K562 (cell line): ENCODE measurements around the gene SEMA6C. TPM values are rescaled to one million over a fixed set of nuclear protein-coding genes. Genes with fewer than 3 reads are reported as not detected.

Experiments
- ATAC-seq: fragments of 200-7000 bp; cut with Tn5 transposase; 3 replicates; pipeline ENCODE4 v1.9.1; 2020; ENCODE audit warnings: moderate library complexity
- BruUV-seq: library from RNA; stranded (reverse); fragments of 400-500 nt; replicated peaks from 2 replicates; lab custom pipeline; 2021; lab: Mats Ljungman, UMichigan
- CTCF ChIA-PET: fragments of 300-600 bp; formaldehyde crosslinking; extraction: SDS; loops from one replicate; lab custom pipeline; 2021; ENCODE audit warnings: low intra/inter-chr PET ratio; lab: Yijun Ruan, JAX
- POLR2A ChIA-PET: fragments of 300-600, 350-650 bp; sonication (Branson Sonifier 250); formaldehyde crosslinking; extraction: SDS; loops from one replicate; lab custom pipeline; 2021; ENCODE audit warnings: antibody characterized with exemption, inconsistent platforms; lab: Yijun Ruan, JAX
- DNase-seq, 4 experiments: peaks; one replicate each; pipeline versions ENCODE4 v3.0.0 to v3.0.0-alpha.2; 2011 to 2018; ENCODE audit warnings: low spot score in 3 of 4, mixed read lengths in 3 of 4; ENCODE audit errors: extremely low read depth in 1 of 4
- FAIRE-seq: peaks from 2 replicates; lab custom pipeline; 2011; peaks lifted over from hg19 to GRCh38; lab: Jason Lieb, UNC
- H2AFZ ChIP-seq: 2 replicates; pipeline ENCODE4 v1.6.0; 2011; ENCODE audit warnings: low read depth, low read length, control low read depth, inconsistent platforms
- H3K27ac ChIP-seq: fragments of 200-600 bp; 3 replicates; pipeline ENCODE4 v1.8.0; 2011; ENCODE audit warnings: low read depth, mild to moderate bottlenecking, control low read depth, inconsistent platforms, low read length, moderate library complexity, mixed read lengths; ENCODE audit errors: extremely low read depth
- H3K27me3 ChIP-seq, 2 experiments: fragments of 300-600 bp in 1 of 2; 2 replicates in 1 of 2; 3 replicates in 1 of 2; pipeline versions ENCODE4 v1.6.0 to v1.8.0; 2011; ENCODE audit warnings: inconsistent platforms in 2 of 2, low read length in 2 of 2, mild to moderate bottlenecking in 1 of 2, mixed read lengths in 1 of 2, moderate library complexity in 1 of 2; ENCODE audit not compliant: control insufficient read depth in 2 of 2, insufficient read depth in 2 of 2
- H3K36me3 ChIP-seq: fragments of 300-600 bp; 3 replicates; pipeline ENCODE4 v1.8.0; 2011; ENCODE audit warnings: mild to moderate bottlenecking, low read length, inconsistent platforms; ENCODE audit not compliant: control insufficient read depth, insufficient read depth
- H3K4me1 ChIP-seq, 2 experiments: fragments of 200-600 bp in 1 of 2; replicated peaks in 1 of 2; 2 replicates in 1 of 2; 3 replicates in 1 of 2; pipeline versions ENCODE4 v1.5.1 to v1.8.0; 2011; ENCODE audit warnings: inconsistent platforms in 2 of 2, low read length in 2 of 2, mild to moderate bottlenecking in 1 of 2, mixed read lengths in 1 of 2, moderate library complexity in 1 of 2; ENCODE audit not compliant: control insufficient read depth in 2 of 2, insufficient read depth in 2 of 2
- H3K4me2 ChIP-seq: 2 replicates; pipeline ENCODE4 v1.6.1; 2011; ENCODE audit warnings: low read length, control low read depth, inconsistent platforms, mixed read lengths; ENCODE audit not compliant: insufficient read depth
- H3K4me3 ChIP-seq: fragments of 200-600 bp; sonication (generic), shearing (Covaris generic); 2 replicates; pipeline ENCODE4 v1.5.1; 2016; ENCODE audit warnings: control low read depth, inconsistent platforms
- H3K79me2 ChIP-seq: fragments of 200-600 bp; 3 replicates; pipeline ENCODE4 v1.8.0; 2011; ENCODE audit warnings: low read length, inconsistent platforms; ENCODE audit not compliant: control insufficient read depth, insufficient read depth
- H3K9ac ChIP-seq, 2 experiments: 2 replicates each; pipeline versions ENCODE4 v1.6.0 to v1.6.1; 2011; ENCODE audit warnings: low read depth in 2 of 2, low read length in 2 of 2, control low read depth in 1 of 2, inconsistent platforms in 1 of 2, mild to moderate bottlenecking in 1 of 2, mixed read lengths in 1 of 2; ENCODE audit not compliant: insufficient read depth in 1 of 2
- H3K9me1 ChIP-seq: one replicate; pipeline ENCODE4 v1.6.0; 2011; ENCODE audit warnings: inconsistent platforms, mild to moderate bottlenecking, low read length, moderate library complexity; ENCODE audit not compliant: control insufficient read depth, insufficient read depth
- H3K9me3 ChIP-seq: replicated peaks from 2 replicates; pipeline ENCODE4 v1.5.1; 2011; ENCODE audit warnings: low read depth, low read length, inconsistent platforms; ENCODE audit not compliant: control insufficient read depth, insufficient read depth
- H4K20me1 ChIP-seq: replicated peaks from 2 replicates; pipeline ENCODE4 v1.6.1; 2011; ENCODE audit warnings: low read length, inconsistent platforms, mixed read lengths; ENCODE audit not compliant: control insufficient read depth, insufficient read depth
- COPS2 ChIP-seq: fragments of 450-650 bp; conservative IDR thresholded peaks from 2 replicates; pipeline ENCODE4 v1.6.1; 2016; ENCODE audit warnings: mild to moderate bottlenecking, moderate library complexity
- CUX1 ChIP-seq: fragments of 200-800 bp; sonication (Bioruptor generic); IDR thresholded peaks from 2 replicates; pipeline ENCODE4 v1.6.1; 2016; ENCODE audit warnings: missing genetic modification characterization, missing compliant biosample characterization
- EZH2 ChIP-seq: IDR thresholded peaks from 2 replicates; pipeline ENCODE4 v1.6.1; 2012; ENCODE audit warnings: low read depth, mild to moderate bottlenecking, inconsistent platforms, low read length, borderline replicate concordance
- HDAC2 ChIP-seq: fragments of 450-650 bp; IDR thresholded peaks from 2 replicates; pipeline ENCODE4 v1.6.1; 2016; ENCODE audit warnings: mild to moderate bottlenecking
- HNRNPK ChIP-seq: fragments of 200-400 bp; formaldehyde crosslinking; IDR thresholded peaks from one replicate; pipeline ENCODE4 v1.6.1; 2018; ENCODE audit warnings: mild to moderate bottlenecking, low read depth, low read length; ENCODE audit not compliant: poor library complexity, severe bottlenecking
- KLF13 ChIP-seq: fragments of 450-650 bp; IDR thresholded peaks from 2 replicates; pipeline ENCODE4 v1.6.1; 2016; ENCODE audit warnings: missing genetic modification characterization, low read depth, mild to moderate bottlenecking, missing compliant biosample characterization, moderate library complexity, borderline replicate concordance
- MBD1 ChIP-seq: fragments of 250-450 bp; sonication (Bioruptor Pico); IDR thresholded peaks from 2 replicates; pipeline ENCODE4 v1.8.0; 2022; ENCODE audit warnings: inconsistent platforms
- SMARCE1 ChIP-seq: fragments of 450-650 bp; IDR thresholded peaks from 2 replicates; pipeline ENCODE4 v1.7.1; 2016; ENCODE audit warnings: mild to moderate bottlenecking
- TAF15 ChIP-seq: fragments of 200-400 bp; formaldehyde crosslinking; IDR thresholded peaks from 2 replicates; pipeline ENCODE4 v1.6.1; 2017; ENCODE audit warnings: mild to moderate bottlenecking, low read depth, low read length, moderate library complexity
- TARDBP ChIP-seq: fragments of 450-650 bp; IDR thresholded peaks from 2 replicates; pipeline ENCODE4 v1.6.1; 2016
- ZNF511 ChIP-seq: sonication (generic); formaldehyde crosslinking; IDR thresholded peaks from 2 replicates; pipeline ENCODE4 v1.8.0; 2022; ENCODE audit warnings: mild to moderate bottlenecking, missing genetic modification reagents
- ZNF778 ChIP-seq: fragments of 450-650 bp; formaldehyde crosslinking; IDR thresholded peaks from 2 replicates; pipeline ENCODE4 v1.4.0; 2020; ENCODE audit warnings: mild to moderate bottlenecking, moderate library complexity
- WGBS: fragments of 100-300 bp; shearing (Covaris generic); methylation state at CpG from one replicate; pipeline ENCODE4 v1.1.6; 2016; ENCODE audit warnings: low coverage, mixed read lengths; ENCODE audit not compliant: insufficient coverage; ENCODE audit errors: missing lambda C conversion rate; 5-methylcytosine and 5-hydroxymethylcytosine counted together
- in situ Hi-C: fragments of 300-500 bp; cut with MboI; formaldehyde crosslinking; loops from 4 replicates; pipeline ENCODE4 v1.15.0; 2018; ENCODE audit warnings: inconsistent platforms, mixed read lengths
- intact Hi-C: fragments of 100-400 bp; cut with micrococcal nuclease; formaldehyde crosslinking; loops from 2 replicates; pipeline ENCODE4 v1.14.2; 2022
- polyA plus RNA-seq, 8 experiments: library from polyadenylated mRNA; depleted of rRNA in 4 of 8; stranded (reverse) in 5 of 8; unstranded in 3 of 8; fragments of >200 nt; fragmentation: Nextera tagmentation in 2 of 8; fragmentation: Illumina TruSeq in 1 of 8; extraction: Ambion mirVana in 2 of 8; extraction: Trizol in 1 of 8; gene quantifications; 2 replicates each; pipeline versions ENCODE4 v1.2.1 to v1.2.3, GENCODE V29; 2011 to 2014; ENCODE audit warnings: inconsistent platforms in 1 of 8, missing spikeins in 1 of 8
- total RNA-seq, 7 experiments: library from RNA; depleted of rRNA in 6 of 7; stranded (reverse); fragments of >200 nt in 6 of 7; fragmentation: Illumina TruSeq in 2 of 7; extraction: Trizol in 2 of 7; gene quantifications; 2 replicates each; pipeline versions ENCODE4 v1.2.1 to v1.2.3, GENCODE V29; 2011 to 2021; ENCODE audit warnings: low replicate concordance in 1 of 7
- TF ChIP-seq, protein P1 (sequence below): fragments of 250-450 bp; sonication (Bioruptor Pico); IDR thresholded peaks from 2 replicates; pipeline ENCODE4 v1.9.0; 2021; ENCODE audit warnings: mild to moderate bottlenecking

Gene SEMA6C
- total and polyA plus RNA-seq, 9 of the 15 experiments (the other 6 are each of a cell fraction or from before 2014, with no cell fraction given), result 0.03 to 4.6 (median 0.95) TPM

- peaks cover 20 to 46% of the 10 kb centered on the region in 2 experiments; a peak in 4 of 5 replicates for H3K4me1 ChIP-seq
- FAIRE-seq, result no peak
- H3K9me3 ChIP-seq, result no peaks in the 10 kb centered on the region
- 71% methylated on average over 25 of the region's 43 CpGs for WGBS
- H3K9me1 ChIP-seq, result no peaks in the 10 kb centered on the region
- intact Hi-C loops (no loop called here), in situ Hi-C loops (no loop called here)
- CTCF ChIA-PET, result no interaction called here
- DNase-seq, result no peak
- BruUV-seq, result no TSS peak
- H3K9ac ChIP-seq, result peak overlapping the region in 1 of 2 experiments; percentile 93; a peak in 2 of 4 replicates
- no peak overlapping the region for H3K27ac ChIP-seq
- peak overlapping the region; percentile 92 for H2AFZ ChIP-seq
- no peaks in the 10 kb centered on the region for H3K79me2 ChIP-seq
- H3K27me3 ChIP-seq, result no peaks in the 10 kb centered on the region
- H3K4me2 ChIP-seq, result peak overlapping the region; percentile 82
- H3K4me3 ChIP-seq, result peak overlapping the region; percentile 59; the same call in 1 of the 2 replicates
- ATAC-seq, result no peak
- POLR2A ChIA-PET, result interaction anchor here (0.6 to 1.4 kb wide), 2 partner anchors 11 to 14 kb away, joined by 3 to 7 read pairs; no protein-coding TSS in a partner anchor
- no peaks in the 10 kb centered on the region for H3K36me3 ChIP-seq
- no peaks in the 10 kb centered on the region; the same call in 1 of the 2 replicates for H4K20me1 ChIP-seq
- no peak for TF ChIP-seq ZNF778 (CRISPR knock-in tag)
- TF ChIP-seq MBD1 (CRISPR knock-in tag), result no peak
- TF ChIP-seq ZNF511 (CRISPR knock-in tag), result peak; percentile 4; the same call in 1 of the 2 replicates
- no peak for TF ChIP-seq TAF15
- no peak for TF ChIP-seq EZH2
- no peak for TF ChIP-seq TARDBP
- no peak for TF ChIP-seq CUX1 (CRISPR knock-in tag)
- TF ChIP-seq SMARCE1, result no peak
- TF ChIP-seq HNRNPK, result no peak
- no peak for TF ChIP-seq COPS2
- TF ChIP-seq, protein P1, sequence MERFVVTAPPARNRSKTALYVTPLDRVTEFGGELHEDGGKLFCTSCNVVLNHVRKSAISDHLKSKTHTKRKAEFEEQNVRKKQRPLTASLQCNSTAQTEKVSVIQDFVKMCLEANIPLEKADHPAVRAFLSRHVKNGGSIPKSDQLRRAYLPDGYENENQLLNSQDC (CRISPR knock-in tag), result no peak
- TF ChIP-seq HDAC2, result no peak
- TF ChIP-seq KLF13 (tag), result no peak
Measured at GRCh38 chr1:151145304-151146071, 943 bp downstream of the SEMA6C start.
